NCI-H524 (cell line): Measurements from ENCODE around the gene SLC17A2.

Source experiments
- DNase-seq, 2 experiments: peaks; one replicate each; lab custom pipeline; 2025; lab: John Stamatoyannopoulos, UW

The SLC17A2 gene

DNA sequence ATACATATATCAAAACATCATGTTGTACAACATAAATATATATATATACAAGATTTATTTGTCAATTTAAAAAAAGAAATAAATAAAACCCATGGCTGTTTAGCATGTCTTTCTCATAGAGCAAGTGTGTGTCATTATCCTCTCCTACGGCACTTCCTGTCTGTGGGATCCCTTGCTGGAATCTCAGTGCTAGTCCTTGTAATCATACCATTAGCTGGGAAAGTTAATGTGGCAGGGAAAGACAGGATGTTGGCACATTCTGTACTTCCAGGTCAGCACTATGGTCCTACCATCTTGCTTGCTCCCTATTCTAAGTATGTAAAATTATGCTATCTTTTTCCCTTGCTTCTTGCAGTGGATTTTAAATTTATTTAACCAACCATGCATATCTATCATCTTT is 47.0 kb downstream of the SLC17A2 start:
- DNase-seq, result no peak

DNA sequence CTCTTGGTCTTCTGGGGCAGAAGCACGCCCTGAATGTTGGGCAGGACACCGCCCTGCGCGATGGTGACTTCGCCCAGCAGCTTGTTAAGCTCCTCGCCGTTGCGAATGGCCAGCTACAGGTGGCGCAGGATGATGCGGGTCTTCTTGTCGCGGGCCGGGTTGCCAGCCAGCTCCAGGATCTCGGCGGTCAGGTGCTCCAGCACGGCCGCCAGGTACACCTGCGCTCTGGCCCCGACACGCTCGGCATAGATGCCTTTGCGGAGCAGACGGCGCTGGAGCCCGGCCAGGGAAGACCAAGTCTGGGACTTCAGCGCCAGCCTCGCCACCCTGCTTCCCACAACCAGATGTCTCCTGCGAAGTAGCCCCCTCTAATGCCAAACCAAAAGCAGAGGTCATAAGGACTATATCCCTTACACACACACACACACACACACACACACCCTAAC is 48.4 kb downstream of the SLC17A2 start:
- DNase-seq, result no peak

DNA sequence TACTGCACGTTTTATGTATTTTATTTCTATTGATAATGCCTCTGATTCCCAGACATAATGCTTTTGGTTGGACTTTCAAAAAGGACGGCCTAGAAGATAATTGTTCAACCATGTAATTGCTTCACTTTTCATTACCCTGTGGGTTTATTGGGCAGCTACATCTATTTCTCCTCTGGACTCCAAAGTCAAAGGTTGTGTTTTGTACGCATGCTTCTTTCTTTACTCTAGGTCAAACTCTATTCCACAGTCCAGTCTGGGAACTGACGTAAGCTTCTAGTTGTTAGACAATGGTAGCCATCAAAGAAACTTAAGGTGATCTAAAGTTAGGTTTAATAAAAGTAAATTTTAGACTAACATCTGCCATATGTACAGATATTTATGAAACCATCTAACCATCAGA is 49.9 kb downstream of the SLC17A2 start:
- DNase-seq, result no peak

DNA sequence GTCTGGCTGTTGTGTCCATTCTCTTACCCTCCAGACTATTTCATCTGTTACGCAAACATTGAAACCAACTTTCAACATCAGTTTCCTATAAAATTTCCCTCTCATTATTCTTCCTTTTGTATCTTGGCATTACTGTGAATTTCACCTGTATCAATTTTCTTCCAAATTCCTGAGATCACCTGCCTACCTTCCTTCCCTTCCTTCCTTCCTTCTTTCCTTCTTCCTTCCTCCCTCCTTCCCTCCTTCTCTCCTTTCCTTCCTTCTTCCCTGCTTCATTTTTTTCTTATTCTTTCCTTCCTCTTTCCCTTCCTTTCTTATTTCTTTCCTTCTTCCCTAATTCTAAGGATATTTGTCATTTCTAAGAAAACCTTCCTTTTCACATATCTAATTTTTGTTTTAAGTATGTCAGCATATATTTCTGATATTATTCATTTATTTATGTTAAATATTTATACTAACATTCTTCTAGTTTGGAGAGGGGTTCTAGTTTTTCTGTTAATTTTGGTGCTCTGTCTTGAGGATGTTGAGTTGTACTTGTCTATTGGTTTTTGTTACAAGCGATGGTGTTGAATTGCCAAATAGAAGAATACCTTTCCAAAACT is 51.7 kb downstream of the SLC17A2 start:
- no peak for DNase-seq

DNA sequence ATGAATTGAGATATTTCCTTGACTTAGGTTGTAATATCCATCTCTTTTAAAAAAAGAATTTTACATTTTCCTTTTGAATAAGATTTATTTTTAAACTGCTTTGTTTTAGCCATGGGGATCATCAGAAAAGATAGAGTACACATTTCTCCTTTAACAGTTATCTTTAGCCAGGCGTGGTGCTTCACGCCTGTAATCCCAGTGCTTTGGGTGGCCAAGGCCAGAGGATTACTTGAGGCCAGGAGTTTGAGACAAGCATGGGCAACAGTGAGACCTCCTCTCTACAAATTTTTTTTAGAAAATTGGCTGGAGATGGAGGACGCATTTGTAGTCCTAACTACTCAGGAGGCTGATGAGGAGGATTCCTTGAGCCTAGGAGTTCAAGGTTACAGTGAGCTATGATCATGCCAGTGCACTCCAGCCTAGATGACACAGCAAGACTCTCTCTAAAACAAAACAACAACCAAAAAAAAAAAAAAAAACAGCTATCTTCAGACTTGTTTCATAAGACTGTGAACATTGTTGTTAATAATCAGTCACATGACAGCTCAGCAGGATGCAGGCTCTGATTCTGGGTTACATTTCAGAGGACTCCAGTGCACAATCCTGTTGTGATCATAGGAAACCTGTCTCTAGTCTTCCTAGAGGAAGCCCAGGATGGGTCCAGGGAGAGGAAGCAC is 54.4 kb downstream of the SLC17A2 start:
- no peak for DNase-seq

DNA sequence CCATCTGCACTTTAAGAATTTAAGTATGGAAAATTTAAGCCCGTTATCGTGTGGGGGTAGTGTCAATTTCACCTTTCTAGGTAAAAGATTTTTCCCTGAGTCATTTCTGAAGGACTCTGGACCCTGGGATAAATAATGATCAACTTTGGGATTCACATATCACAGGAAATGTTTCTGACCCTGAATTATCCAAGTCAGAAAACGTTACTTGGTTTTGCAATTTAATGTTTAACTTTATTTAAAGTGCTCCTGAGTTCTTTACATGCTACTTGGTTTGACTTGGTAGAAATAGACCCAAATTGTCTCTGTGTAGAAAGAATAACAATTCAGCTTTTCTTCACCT is 55.0 kb downstream of the SLC17A2 start:
- no peak for DNase-seq

DNA sequence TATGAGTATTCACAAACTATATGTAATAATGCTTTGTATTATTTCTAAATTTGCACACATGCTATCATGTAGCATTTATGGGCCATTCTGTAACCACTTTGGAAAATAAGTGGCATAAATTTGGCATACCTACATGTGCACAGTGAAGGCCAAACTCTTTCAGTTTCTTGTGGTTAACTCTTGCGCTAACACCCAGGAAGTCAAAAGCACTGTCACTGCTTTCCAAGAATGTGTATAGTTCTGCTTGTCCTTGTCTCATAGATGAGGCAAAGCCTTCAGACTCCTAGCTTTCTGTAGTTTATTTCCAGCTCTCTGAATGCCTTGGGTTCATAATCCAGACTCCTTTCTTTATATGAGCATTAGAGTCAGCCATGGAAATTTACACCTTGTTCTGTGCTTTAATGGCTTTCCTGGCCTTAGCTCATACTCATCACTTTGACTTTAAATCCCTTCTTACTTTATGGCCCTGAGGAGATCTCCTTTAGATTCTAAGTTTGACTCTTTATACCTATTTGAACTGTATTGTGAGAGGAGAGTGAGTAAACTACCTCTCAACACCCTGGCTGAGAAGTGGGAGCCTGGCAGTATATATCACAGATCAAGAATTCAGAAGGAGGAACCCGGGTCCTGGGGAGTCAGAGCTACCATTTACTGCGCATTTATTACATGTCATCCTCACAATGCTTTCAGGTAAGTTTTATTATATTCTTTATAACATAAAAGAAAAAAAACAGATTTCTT is 55.5 kb downstream of the SLC17A2 start:
- DNase-seq, result no peak

DNA sequence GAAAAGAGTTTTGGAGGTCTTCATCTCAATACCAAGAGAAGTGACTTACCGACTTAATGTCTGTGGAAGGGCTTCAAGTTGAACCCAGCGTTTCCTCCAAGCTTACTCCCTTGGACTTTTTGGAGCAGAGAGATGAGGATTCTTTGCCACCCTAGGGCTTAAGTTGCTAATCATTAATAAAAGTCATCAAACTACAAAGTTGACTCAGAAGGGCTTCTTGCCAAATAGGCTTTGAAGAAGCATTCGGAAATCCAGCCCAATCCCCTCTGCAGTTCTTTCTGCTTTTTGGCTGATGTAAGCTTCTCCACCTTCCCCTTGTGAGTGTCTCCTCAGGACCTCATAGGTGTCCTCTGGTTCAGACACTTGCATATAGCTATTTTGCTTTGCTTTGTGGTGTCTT is 56.4 kb downstream of the SLC17A2 start, which contains the start of gene SLC17A3:
TSS of gene SLC17A3 (minus strand) at position 126 of the 400 bp plus-strand sequence. CDS start 5,856 bp downstream, outside the sequence.
- DNase-seq, result no peak

DNA sequence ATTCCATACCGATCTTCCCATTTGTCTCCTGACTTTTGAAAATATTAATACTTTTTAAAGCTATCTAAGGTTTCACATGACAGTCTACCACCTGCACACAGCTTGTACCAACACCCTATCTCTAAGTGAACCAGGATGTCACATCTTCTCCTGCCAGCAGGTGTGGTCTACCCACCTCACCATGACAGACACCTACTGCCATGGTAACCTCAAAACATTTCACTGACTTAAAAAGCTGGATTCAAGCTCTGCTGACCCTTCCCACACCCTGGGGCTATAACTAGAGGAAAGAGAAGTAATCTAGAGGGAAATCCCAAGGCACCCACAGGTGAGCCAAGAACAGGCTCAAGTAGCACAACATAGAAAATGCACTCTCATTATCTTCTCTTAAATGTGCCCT is 57.7 kb downstream of the SLC17A2 start:
- no peak for DNase-seq

DNA sequence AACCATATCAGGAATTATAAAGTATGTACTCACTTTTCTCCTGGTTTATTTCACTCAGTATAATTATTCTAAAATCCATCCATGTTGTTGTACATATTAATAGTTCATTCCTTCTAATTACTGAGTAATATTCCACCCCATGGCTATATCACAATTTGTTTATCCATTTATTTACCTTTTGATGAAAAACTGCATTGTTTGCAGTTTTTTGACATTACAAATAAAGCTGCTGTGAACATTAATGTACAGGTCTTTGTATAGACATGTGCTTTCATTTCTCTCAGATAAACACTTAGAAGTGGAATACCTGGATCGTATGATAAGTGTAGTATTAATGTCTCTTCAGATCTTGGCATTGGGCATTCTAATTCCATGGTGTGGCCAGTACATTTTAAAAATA is 60.7 kb downstream of the SLC17A2 start:
- no peak for DNase-seq

DNA sequence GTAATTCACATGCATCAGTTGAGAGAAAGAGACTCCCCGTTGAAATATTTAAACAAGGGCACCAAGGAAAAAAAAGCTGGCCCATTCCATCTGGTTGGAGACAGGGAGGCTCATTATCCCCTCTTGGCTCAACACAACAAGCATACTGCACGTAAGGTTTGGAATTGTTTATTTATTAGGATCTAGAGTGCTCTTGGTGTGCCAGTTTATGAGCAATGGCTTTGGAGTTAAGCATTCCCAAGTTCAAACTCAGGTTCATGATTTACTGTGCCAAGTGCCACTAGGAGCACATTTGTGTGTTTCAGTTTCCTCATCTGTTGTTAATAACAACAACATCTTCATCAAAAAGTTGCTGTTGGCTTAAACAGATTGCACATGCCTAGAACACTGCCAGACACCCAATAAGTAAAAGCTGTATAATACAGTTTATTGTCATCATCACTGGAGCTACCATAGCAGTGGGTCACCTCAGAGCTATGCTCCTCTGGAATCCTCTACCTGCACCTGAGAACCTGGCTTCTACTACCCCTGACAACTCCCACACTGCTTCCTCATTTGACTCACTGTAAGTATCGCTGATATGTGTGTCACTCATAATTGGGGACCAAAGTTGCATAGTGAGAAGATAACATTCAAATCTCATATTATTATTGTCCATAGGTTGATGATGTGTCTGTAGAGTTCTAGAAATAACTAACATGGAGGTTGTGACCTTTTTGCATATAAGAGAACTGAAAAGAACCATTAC is 61.9 kb downstream of the SLC17A2 start:
- DNase-seq, result no peak

DNA sequence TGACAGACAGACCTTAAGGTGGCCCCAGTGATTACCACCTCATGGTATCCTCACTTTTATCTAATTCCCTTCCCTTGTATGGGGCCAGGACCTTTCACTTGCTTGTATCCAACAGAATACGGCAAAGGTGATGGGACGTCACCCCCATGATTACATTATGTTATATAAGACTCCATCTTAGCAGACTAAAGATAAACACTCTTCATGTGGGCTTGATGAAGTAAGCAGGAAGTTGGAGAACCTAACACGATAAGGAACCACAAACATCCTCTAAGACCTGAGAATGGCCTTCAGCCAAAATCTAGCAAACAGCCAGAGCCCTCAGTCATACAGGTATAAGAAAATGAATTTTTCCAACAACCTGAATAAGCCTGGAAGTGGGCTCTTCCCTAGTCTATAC is 64.5 kb downstream of the SLC17A2 start:
- no peak for DNase-seq

DNA sequence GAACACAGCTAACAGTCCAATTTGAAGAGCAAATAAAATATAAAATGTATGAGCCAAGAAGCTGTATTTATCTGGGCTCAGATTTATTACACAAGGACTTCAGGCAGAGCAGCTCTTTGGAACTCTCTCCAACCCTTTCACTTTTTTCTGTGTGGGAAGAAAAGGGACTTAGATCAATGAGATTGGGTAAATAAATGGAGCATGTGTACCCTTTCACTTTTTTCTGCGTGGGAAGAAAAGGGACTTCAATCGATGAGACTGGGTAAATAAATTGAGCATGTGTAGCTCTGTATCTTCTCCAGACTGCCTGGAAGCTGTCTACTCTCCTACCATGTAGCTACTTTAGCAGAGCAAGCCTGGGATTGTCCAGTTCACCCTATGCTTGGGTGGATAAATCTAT is 67.1 kb downstream of the SLC17A2 start:
- no peak for DNase-seq
